ENCODE results near the gene REV1. TPM values are rescaled to one million over a fixed set of nuclear protein-coding genes. Genes with fewer than 3 reads are reported as not detected.

Gene REV1
- total and polyA plus RNA-seq, 12 donors = 20.9 to 90.8 (median 46.6) TPM

GRCh38 chr2:99395589-99396130, 94.2 kb downstream of the REV1 start:
- WGBS, 4 donors = 61 to 78% (median 70%) methylated on average over 3 of the region's 3 CpGs
- Histone ChIP-seq H3K27me3 (no peaks in the 10 kb centered on the region), H3K9me3 (replicated peaks in 1 of 3) (no peaks in the 10 kb centered on the region), H3K4me1 (replicated peaks in 1 of 2) (no peaks in the 10 kb centered on the region), H3K27ac (no peak overlapping the region), H3K36me3 (replicated peaks in 1 of 2) (peaks cover 0 to 81% of the 10 kb centered on the region in 2 donors), H3K4me3 (no peak overlapping the region)
- DNase-seq = no peak
- intact Hi-C loops (cut with DNase I) = no loop called here
- no peak for TF ChIP-seq CTCF (IDR thresholded peaks at IDR 0.05)
- no peak for TF ChIP-seq POLR2A (IDR thresholded peaks at IDR 0.05)

- Histone ChIP-seq H3K4me3 (no peak overlapping the region), H3K9me3 (replicated peaks in 1 of 3) (no peaks in the 10 kb centered on the region), H3K27ac (no peak overlapping the region), H3K4me1 (replicated peaks in 1 of 2) (peaks cover 0 to 6% of the 10 kb centered on the region in 2 donors), H3K27me3 (no peaks in the 10 kb centered on the region), H3K36me3 (replicated peaks in 1 of 2) (peaks cover 0 to 33% of the 10 kb centered on the region in 2 donors)
- TF ChIP-seq CTCF (IDR thresholded peaks at IDR 0.05) = no peak
- TF ChIP-seq POLR2A (IDR thresholded peaks at IDR 0.05) = no peak
- WGBS, 4 donors = 90 to 93% (median 91%) methylated on average over 3 of the region's 3 CpGs
- intact Hi-C loops (cut with DNase I) = no loop called here
- DNase-seq = no peak
Observed at GRCh38 chr2:99389946-99390345, 99.9 kb downstream of the REV1 start.

DNA sequence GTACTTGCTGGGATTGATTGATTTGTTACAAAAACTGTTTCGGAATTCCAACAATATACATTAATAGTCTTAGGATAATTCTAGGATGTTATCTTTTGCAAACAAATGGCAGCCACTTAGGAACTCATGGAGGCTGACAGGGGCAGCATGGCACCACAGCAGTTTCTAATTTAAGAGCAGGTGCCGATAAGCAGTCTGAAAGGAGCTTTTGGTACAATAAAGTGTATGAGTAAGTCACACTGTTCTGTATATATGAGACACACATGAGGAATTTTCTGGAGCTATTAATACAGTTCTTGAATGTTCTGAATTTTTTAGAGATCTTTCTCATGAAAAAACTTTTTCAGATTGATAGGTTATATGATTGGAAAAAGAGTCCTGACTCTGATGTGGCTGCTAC, 100.4 kb downstream of the REV1 start:
- peaks cover 0 to 28% of the 10 kb centered on the region in 2 donors for H3K36me3 ChIP-seq (replicated peaks in 1 of 2)
- no peak overlapping the region for H3K4me3 ChIP-seq
- WGBS, 4 donors = 48 to 73% (median 65%) methylated on average over 2 of the region's 2 CpGs
- no peaks in the 10 kb centered on the region for H3K27me3 ChIP-seq
- peaks cover 0 to 6% of the 10 kb centered on the region in 2 donors for H3K4me1 ChIP-seq (replicated peaks in 1 of 2)
- DNase-seq = no peak
- H3K27ac ChIP-seq = no peak overlapping the region
- intact Hi-C loops (cut with DNase I) = no loop called here
- no peaks in the 10 kb centered on the region for H3K9me3 ChIP-seq (replicated peaks in 1 of 3)
- TF ChIP-seq CTCF (IDR thresholded peaks at IDR 0.05) = no peak
- TF ChIP-seq POLR2A (IDR thresholded peaks at IDR 0.05) = no peak

DNA sequence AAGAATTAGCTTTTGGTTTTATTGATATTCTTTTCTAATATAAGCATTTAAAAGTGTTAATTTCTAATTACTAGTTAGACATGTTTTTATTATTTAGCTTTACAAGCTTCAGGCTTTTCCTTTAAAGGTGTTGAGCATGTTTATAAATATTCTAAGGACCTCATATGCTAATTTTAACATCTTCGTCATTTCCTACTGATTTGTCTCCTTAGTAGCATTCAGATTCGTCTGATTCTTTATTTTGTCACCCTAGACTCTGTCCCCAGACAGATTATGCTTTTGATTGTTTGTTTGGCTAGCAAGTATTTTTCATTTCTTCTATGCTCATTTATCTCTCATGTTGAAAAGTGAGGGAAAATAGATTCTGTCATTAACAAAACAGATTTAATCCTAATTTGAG, 100.9 kb downstream of the REV1 start:
- intact Hi-C loops (cut with DNase I) = no loop called here
- WGBS, 4 donors = 84 to 91% (median 86%) methylated on average over 2 of the region's 2 CpGs
- Histone ChIP-seq H3K27me3 (no peaks in the 10 kb centered on the region), H3K36me3 (replicated peaks in 1 of 2) (peaks cover 0 to 23% of the 10 kb centered on the region in 2 donors), H3K27ac (no peak overlapping the region), H3K4me1 (replicated peaks in 1 of 2) (peaks cover 0 to 6% of the 10 kb centered on the region in 2 donors), H3K4me3 (no peak overlapping the region), H3K9me3 (replicated peaks in 1 of 3) (no peaks in the 10 kb centered on the region)
- TF ChIP-seq CTCF (IDR thresholded peaks at IDR 0.05) (no peak), POLR2A (IDR thresholded peaks at IDR 0.05) (no peak)
- DNase-seq = no peak

All from adrenal gland (tissue), 12 donors.